ENCODE data around the gene MICU1.

DNA sequence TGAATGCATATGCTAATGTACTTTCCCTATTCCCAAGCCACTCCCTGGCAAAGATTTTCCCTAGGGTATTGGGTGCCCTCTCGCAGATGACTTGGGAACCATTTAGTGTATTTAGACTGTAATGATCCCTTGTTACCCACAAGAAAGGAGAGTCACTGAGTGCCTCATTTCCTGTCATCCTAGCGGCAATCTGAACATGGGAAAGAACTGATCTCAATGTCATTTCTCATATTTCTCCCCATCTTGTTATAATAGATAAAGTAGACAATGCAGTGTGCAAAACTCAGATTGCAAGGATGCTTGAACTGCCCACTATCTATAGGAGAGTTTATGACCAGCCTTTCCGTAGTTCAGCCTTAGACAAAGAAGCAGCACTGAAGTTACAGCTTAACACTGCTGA lies 123.3 kb downstream of the MICU1 start:
- no peak for TF ChIP-seq EZH2phosphoT487 (IDR thresholded peaks at IDR 0.05; ENCODE audit: borderline replicate concordance, low read length)
- TF ChIP-seq, protein P1, sequence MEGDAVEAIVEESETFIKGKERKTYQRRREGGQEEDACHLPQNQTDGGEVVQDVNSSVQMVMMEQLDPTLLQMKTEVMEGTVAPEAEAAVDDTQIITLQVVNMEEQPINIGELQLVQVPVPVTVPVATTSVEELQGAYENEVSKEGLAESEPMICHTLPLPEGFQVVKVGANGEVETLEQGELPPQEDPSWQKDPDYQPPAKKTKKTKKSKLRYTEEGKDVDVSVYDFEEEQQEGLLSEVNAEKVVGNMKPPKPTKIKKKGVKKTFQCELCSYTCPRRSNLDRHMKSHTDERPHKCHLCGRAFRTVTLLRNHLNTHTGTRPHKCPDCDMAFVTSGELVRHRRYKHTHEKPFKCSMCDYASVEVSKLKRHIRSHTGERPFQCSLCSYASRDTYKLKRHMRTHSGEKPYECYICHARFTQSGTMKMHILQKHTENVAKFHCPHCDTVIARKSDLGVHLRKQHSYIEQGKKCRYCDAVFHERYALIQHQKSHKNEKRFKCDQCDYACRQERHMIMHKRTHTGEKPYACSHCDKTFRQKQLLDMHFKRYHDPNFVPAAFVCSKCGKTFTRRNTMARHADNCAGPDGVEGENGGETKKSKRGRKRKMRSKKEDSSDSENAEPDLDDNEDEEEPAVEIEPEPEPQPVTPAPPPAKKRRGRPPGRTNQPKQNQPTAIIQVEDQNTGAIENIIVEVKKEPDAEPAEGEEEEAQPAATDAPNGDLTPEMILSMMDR (IDR thresholded peaks at IDR 0.05; ENCODE audit: low read depth, low read length, poor library complexity, severe bottlenecking): no peak
